Measurements from ENCODE around the gene MAML3.

The MAML3 gene

DNA sequence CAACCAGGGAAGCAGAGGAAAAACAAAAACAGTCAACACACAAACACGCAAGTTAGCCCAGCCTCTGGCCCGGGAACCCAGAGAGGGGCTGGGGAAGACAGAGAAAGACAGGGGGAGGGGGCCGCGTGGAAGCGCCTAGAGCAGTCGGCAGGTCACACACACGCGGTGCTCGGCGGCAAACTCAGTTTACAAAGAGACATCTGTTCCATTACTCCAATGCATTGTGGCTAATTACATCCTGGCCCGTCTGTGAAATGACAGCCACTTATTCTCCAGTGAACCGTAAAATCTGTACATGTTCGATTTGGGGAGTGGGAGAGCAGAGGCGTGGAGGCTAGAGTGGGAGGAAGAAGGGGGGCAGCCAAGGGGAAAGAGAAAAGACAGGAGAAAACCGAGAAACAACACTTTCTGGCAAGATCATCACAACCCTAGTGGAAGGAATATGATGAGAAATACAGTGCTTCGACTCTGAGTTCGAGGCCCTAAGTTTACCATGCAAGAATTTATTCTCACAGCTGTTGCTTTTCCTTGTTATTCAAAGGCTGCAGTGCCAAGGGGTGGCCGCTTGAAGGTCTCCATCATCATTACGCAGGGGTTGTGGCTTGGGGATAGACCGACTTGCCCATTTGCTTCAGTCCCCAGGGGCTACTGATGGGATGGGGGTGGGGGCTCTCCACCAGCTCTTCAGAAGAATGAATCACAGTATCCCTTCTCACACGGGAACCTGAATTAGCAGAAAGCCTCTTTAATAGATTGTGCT, 320.7 kb downstream of the MAML3 start:
- peak; percentile 69 to 89 for DNase-seq

DNA sequence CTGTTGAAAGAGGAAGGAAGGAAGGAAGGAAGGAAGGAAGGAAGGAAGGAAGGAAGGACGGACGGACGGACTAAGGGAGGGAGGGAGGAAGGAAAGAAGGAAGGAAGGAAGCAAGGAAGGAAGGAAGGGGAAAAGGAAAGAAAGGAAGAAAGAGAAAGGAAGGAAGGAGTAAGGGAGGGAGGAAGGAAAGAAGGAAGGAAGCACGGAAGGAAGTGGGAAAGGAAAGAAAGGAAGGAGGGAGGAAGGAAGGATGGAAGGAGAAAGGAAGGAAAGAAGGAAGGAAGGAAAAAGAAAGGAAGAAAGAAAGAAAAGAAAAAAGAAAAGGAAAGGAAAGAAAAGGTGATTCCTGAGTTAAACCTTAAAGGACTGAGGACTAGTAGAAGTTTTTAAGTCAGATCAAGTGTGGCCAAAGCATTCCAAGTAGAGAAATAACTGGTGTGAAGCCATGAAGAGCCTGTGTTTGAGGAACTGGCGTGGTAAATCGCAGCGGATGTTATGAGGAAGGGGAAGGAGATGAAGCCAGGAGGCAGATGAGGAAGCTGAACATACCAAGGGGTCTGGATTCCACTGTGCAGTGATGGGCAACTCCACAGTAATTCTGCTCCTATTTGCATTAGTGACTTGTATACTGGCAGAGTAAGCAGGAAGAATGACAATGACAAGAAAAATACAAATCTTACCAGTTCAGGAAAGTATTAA, 324.9 kb downstream of the MAML3 start:
- no peak for DNase-seq

DNA sequence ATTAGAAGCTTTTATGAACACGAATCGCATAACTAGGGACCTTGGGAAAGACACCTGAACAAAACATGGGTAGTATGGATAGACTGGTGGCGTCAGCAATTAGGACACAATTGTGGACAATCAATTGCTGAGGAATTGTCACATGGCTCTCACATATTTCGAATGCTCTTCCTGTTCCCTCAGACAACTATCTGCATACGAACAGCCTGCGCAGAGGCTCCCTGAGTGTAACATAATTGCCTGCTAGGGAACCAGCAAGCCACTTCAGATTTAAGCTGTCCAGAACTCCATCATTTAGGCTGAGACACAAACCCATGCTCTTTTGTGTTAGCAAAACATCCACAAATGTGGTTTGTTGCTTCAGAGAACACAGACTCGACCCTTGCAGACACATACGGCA, 327.6 kb downstream of the MAML3 start:
- DNase-seq: peak in 1 of 2 experiments; percentile 51

DNA sequence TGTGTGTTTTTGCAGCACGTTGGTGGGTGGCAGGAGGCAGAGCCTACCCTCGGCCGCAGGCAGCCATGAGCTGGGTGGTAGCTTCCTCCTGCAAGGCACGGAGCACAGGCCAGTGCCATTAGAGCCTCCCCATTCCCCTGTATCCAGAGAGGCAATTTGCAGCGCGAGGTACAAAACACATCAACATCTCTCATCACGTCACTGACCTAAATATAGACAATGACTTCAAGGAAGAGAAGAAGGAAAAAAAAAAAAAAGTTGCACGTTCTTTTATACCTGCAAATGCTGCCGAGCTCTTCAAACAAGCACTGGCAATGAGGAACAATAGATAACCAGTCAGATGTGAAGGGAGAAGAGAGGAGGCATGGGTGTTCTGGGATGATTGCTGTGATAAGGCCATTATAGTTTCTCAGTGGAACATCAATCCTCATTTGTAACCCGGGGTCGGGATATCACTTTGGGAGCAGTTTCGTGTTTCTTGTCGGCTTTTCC, 328.4 kb downstream of the MAML3 start:
- DNase-seq: no peak

DNA sequence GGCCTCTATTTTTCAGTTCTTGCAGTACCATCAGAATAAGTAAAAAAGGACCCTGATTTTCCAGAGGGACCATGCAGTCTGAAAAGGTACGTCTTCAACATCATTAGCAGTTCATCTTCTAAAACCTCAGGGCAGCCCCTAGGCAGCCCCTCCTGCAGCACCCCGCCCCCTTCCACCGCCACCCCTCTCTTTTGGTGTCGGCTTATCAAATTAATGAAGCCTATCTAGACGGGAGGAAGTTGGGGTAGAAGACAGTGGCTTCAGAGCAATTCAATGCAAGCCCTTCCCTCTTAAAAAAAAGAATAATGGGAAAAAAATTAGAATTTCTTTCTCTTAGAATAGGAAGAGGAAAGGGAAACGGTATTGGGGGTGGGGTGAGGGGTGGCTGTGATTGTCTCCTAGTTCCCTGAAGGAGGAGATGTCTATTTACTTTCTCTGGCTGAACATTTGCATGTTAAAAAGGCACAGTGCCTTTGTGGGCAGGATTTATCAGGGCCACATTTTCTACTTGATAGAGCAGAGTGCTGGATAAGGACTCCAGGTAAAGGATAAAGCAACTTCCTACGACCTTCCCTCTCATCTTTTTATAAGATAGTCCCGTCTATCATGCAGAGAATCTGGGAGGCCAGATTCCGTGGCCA, 329.0 kb downstream of the MAML3 start:
- no peak for DNase-seq

DNA sequence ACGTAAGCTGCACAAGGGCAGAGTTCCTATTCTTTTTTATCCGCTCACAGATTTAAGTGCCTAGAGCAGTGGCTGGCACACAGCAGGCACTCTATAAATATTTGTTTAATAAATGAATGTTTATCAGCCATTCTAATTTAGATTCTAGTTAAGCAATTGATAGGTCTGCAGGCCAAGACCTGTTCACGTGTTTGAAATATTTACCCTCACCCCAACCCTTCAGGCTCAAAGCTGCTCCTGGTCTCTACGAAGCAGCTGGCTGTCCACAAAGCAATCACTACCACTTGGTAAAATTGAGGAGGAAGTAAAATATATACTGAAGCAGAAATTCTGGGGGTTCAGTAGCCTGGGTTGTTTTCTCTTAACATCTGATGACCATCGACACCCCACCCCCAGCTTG, 330.2 kb downstream of the MAML3 start:
- DNase-seq: no peak

DNA sequence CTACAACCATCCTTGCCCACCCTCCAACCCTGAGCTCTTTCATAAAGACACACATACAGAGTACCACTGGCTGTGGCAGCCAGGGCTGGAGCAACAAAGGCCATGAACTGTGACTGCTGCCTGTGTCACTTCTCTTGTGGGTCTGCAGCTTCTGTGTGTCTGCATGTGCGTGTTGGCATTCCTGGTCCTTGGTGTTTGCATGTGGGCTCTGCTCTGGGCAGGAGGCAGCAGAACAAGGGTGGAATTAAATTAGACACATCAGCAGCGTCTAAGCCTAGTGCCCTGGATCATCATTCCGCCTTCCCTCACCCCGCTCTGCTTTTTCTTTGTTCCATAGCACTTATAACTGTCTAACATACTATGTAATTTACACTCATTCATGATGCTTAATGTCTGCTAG, 330.6 kb downstream of the MAML3 start:
- no peak for DNase-seq

DNA sequence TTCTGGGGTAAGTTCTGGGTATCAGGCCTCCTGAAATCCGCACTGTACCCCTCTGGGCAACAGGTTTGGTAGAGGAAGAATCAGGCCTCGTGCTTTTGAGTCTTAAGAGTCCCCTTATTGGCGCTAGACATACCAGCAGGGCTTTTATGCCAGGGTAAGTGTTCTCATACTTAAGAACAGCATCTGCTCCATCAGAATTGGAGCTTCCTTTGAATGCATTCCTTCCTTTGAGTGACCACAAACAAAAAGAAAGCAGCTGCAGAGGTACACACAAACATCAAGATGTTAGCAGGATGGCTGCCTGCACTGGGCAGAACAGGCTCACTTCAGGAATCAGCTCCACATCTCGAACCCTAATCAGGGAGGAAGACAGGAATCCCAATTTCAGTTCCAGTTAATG, 331.6 kb downstream of the MAML3 start:
- no peak for DNase-seq

DNA sequence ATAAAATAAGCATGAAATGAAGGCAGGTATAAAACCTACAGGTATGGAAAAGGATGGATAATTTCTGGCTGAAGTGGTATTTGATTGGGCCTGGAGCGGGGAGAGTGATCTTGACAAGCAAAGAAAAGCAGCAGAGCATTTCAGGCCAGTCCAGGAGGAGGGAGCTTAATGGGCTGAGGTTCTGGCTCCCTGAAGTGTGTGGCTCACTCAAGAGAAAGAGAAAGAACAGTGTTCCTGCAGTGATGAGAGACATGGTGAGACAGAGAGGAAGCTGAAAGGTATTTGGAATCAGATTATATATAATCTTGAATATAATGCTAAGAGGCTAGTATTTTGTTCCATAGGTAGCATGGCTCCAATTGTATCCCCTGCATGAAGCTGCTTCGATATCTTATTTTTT, 334.9 kb downstream of the MAML3 start:
- DNase-seq: no peak

DNA sequence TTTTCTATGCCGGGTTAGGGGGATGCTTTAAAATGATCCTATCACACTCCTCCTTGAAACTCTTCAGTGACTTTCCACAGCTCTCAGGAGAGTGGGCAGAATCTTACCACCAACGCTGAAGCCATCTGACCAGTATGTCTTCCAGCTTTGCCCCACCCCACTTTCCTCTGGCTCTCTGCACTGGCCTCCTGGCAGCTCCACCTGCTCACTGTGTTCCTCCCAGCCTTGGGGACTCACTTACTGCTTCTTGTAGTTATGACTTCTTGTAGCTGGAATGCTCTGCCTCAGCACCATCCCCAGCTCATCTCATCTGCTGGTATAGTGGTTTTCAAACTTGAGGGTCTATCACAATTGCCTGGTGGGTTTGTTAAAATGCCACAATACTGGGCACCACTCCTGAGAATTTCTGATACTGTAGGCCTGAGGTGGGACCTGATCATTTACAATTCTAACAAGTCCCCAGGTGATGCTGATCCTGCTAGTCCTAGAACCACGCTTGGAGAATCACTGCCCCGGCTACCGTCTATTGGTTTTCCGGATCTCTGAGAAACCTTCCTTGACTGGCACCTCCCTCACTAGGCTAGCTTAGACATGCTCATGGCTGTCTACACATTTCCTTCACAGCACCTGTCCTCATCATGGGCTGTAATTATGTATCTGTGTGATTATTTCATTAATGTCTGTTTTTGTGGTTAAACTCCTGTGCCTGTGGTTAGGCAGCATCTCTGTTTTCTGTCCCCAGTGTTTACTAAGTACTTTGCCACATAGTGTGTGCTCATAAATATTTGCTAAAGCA, 336.1 kb downstream of the MAML3 start:
- DNase-seq: peak; percentile 17 to 77

DNA sequence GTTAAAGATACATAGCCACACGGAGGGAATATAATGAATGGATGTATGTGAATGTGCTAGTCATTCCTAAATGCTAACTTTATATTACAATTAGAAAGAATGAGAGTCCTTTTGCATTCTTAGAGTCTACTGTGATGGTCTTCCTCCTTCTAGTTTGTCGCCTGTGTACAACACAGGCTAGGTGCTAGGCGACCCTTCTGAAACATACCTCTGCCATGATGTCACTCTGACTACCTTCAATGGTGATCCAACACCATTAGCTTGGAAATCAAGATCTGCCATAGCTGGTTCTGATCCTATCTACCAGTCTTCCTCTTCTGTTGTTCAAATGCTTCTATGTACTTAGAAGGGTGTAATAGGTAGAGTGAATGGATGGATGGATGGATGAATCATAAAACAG, 337.1 kb downstream of the MAML3 start:
- DNase-seq: no peak

DNA sequence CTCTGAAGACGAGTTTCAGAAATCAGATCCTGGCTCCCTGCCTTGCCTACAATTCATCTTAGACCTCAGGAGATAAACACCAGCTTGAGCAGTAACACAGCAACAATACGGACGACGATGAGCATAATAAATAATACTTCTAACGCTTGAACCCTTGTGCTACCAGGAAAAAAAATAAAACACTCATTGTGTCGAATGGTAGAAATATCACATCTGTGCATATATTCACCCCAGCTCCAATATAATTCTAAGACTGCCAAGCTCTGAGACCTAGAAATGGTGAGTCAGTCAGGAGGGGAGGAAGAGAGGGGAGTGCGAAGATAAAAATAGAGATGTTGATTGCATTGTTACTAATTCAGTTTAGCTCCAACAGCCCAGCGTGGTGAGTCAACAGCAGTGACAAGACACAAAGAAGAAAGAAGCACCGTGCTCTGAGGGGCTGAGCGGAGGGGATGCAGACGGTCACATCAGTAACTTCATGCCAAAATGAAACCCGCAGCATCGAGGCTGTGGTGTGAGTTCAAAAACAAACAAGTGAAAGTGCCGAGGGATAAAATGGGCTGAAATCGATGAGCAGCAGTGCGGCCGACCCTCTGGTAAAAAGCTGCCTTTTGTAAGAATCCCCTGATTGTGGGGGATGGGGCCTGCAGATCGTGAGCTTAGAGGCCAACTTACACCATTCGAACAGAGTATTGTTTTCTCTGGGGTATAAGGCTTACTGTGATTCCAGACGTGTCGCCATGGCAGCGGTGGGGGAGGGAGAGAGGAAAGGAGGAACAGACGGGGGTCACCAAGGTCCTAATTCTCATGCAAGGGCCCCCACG, 338.0 kb downstream of the MAML3 start:
- no peak for DNase-seq

DNA sequence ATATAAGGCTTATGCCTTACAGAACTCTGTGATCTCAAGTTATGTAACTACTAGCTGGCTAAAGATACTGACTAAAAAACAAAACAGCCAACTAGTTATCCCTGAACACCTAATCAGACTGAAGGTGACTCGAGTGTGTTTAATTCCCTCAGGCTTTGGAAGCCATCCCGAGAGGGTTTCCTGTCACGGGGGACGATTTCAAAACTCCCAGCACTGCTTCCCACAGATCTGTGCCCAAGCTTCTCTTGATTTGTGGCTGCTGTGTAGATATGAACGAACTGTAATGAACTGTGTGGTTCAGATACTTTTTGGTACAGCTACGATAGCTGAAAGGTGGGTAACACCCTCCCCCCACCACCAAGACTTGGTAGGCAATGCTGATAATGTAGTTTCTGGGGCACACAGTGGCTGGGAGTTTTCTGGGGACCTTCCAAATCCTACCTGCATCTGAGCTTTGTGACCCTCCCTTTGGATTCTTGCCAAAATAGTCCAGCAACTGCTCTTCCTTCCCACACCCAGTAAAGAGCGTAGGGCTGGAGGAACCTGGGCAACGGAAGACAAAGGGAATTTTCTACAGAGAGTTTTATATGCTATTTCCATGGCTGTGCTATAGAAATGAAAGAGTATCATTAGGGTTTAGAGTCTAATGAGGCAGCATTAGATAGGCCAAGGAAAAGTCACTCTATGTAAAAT, 339.5 kb downstream of the MAML3 start:
- peak; percentile 52 to 68 for DNase-seq

DNA sequence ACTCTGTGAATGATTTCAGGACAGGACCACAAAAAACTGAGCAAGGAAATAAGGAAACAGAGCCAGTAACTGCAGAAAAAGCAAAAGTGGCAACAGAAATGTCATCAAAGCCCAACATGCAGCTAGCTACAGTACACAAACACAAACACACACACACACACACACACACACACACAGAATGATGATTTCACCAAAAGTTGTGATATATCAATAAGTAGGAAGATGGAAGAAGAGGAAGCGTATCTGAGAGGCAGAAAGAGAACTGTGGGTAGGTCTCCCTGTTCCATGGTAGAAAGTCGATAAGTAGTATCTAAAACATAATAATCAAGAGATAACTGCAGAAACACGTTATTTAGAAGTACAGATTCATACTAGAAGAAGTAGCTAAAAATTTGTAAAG, 340.1 kb downstream of the MAML3 start:
- DNase-seq: no peak

DNA sequence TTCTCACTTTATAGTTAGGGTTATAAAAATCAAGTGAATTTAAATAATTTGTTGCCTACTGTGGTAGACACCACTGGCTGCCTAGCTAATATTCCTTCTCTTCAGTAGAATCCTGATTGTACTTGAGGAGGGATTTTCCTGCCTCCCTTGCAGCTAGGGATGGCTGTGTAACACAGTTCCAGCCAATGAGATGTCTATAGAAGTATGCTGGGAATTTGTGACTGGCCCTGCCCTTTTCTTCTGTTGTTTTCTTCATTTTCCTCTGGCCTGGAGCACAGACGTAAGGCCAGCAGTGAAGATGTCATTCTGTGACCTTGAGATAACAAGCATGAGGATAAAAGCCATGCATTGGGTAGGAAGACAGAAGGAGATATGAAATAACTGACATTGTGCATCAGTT, 343.3 kb downstream of the MAML3 start:
- DNase-seq: no peak

DNA sequence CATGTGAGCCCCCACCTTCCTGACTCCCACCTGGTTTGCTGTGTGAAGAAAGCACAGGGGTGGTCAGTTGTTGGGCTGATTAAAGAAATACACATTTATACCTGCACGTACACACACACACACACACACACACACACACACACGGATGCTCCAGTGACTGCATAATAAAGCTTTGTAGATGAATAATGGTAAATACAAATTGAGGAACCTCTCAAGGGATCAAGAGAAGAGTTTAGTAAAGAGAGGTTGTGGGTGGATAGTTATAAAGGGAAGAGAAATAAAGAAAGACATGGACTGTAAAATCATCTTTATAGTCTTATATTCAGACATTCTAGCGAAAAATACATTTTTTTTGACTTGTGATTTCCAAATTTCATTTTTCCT, 344.2 kb downstream of the MAML3 start:
- DNase-seq: no peak

DNA sequence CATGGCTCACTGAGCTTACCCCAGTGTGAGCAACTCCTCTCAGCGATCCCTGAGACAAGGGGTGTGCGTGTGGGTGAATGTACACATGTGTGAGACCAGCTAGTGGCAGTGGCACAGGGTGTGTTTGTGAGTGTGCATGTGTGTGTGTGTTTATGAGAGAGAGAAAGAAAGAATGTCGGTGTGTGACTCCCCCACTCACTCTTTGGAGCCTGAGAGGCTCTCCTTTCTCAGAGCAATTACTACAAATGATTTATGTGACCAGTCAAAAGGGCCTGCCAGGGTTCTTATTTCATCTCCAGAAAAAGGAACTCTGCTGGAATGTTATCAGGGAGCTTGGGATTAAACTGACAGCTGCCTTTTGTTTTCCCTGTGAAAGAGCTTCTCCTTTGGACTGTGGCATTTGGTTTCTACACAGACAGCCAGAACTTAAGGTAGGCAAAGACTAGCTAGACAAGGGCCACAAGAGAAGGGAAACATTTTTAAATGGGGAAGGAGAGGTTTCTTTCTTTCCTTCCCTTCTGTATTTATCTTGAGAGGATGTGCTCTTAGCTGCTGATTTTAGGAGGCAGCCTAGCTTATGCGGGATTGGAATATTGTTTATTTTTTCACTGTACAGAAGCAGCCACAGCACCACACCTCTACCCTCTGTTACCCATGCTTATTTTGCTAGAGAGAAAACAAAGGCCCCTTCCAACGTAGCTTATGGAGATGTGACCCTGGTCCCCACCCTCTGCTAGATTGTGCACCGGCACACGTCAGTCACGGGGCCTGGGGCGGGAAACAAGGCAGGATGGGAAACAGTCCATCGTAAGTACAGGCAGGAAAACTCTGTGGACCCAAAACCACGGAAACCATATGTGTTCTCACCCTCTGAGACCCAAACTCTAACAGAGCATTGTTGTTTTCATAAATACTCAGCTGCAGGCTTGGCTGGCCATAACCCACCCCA, 344.9 kb downstream of the MAML3 start:
- peak; percentile 33 to 71 for DNase-seq

DNA sequence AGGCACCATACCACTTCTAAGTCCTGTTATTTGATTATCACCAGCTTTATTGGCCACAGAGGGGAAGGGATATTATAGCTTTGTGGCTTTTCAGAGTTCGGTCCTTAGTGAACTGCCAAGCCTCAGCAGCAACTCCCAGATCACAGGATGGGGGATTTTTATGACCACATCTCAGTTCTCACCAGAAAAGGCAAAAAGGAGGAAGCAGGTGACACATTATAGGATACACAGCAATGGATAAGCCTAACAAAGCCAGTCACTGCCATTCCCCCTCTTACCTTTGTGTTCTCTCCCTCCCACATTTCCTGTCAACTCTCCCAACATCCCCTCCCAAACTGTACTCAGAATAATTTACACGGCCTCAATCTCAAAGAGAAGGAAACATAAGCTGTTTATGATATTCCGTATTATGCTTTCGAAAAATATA, 345.6 kb downstream of the MAML3 start:
- peak; percentile 66 to 90 for DNase-seq

DNA sequence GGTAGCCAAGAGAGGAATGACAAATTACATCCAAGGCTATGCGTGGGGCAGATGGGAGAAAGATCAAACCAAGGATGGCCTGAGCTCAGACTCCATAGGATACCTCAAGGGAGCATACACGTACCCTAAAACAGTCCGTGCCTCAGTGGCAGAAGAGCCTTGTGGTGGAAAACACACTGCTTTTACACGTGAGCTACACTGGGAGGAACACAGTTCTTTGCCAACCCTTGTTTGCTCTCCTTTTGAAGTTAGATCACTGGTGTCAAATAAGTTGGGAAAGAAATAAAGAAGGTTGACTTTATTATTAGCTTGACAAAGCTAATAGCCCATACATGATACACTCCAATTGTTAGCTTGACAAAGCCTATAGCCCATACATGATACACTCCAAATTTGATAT, 346.5 kb downstream of the MAML3 start:
- no peak for DNase-seq

DNA sequence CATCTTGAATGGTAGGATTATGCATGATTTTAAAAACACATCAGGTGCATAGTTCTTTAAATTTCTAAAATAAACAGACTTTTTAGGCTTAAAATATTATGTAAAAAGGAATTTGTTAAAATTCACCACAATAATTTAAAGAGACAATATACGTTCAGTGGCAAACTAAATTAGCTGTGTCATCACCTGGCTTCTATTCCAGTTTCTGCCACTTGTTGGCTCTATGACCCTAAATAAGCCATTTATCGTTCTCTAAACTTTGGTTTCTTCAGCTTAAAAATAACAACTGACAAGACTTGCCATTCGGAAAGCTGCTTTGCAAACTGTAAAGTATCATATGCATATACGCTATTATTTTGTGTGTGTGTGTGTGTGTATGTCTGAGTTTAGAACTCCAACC, 347.1 kb downstream of the MAML3 start:
- DNase-seq: no peak
